Measurements from ENCODE around the gene ABCD3. TPM values are rescaled to one million over a fixed set of nuclear protein-coding genes. Genes with fewer than 3 reads are reported as not detected.

Gene ABCD3
- total RNA-seq, 3 donors from 2014 or later (not counting 1 experiment from before 2014, with no cell fraction given) = 22.3 to 29.5 (median 27.6) TPM

DNA sequence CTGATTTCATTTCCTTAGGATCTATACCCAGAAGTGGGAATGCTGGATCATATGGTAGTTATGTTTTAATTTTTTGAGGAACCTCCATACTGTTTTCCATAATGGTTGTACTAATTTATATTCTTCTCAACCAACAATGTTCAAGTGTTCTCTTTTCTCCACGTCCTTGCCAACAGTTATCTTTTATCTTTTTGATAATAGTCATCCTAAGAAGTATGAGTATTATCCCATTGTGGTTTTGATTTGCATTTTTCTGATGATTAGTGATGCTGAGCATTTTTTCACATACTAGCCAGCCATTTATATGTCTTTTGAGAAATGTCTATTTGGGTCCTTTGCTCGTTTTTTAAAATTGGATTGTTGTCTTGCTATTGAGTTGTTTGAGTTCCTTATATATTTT, 38.5 kb downstream of the ABCD3 start:
- DNase-seq (no peak), ATAC-seq (no peak)
- no peaks in the 10 kb centered on the region for H3K4me1 ChIP-seq (ENCODE audit: control insufficient read depth, insufficient read depth, low read length)
- peaks cover 4 to 6% of the 10 kb centered on the region in 2 donors for H3K9me3 Mint-ChIP-seq
- H3K27me3 Mint-ChIP-seq (ENCODE audit: low read depth in 2 of 2) = no peaks in the 10 kb centered on the region
- no peaks in the 10 kb centered on the region for H3K27me3 ChIP-seq (ENCODE audit: control insufficient read depth, insufficient read depth, low read length)
- intact Hi-C loops (cut with micrococcal nuclease) = no loop called here
- no peak overlapping the region for H3K27ac ChIP-seq (ENCODE audit: low read length)
- H3K4me3 ChIP-seq (ENCODE audit: low read length) = no peak overlapping the region
- TF ChIP-seq CTCF (IDR thresholded peaks at IDR 0.05) = no peak
- H3K36me3 Mint-ChIP-seq = peaks cover 5% of the 10 kb centered on the region
- peaks cover 5 to 7% of the 10 kb centered on the region in 2 donors for H3K4me1 Mint-ChIP-seq
- H3K27ac Mint-ChIP-seq = no peak overlapping the region
- WGBS (ENCODE audit: insufficient coverage) = no CpG with 5 or more reads among the region's 2 CpGs
- H3K9me3 ChIP-seq (ENCODE audit: control insufficient read depth, insufficient read depth, low read length) = no peaks in the 10 kb centered on the region
- peaks cover 2% of the 10 kb centered on the region for H3K36me3 ChIP-seq (ENCODE audit: control insufficient read depth, insufficient read depth, low read length)
- H3K4me3 Mint-ChIP-seq = no peak overlapping the region

DNA sequence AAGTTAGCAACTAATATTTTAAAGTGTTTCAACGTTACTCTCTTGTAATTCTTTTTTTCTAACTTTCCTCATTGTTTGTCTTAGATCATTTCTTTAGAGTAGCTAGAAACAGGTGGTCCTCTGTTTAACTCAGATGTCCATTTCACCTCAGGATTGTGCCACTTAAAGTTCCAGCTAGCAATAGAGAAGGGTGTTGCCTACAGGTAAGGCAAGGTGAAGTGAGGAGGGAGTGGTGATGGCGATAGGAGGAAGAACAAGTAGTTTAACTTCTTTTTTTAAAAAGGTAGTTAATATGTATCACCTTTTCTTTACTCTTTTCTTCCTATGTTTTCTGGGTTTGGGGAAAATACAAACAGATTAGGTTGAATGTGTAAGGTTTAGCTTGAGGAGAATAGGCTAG, 44.4 kb downstream of the ABCD3 start:
- TF ChIP-seq CTCF (IDR thresholded peaks at IDR 0.05) = no peak
- H3K4me3 ChIP-seq (ENCODE audit: low read length) = no peak overlapping the region
- DNase-seq (no peak), ATAC-seq (no peak)
- H3K27ac Mint-ChIP-seq = no peak overlapping the region
- WGBS (ENCODE audit: insufficient coverage) = 100% methylated on average over 1 of the region's 2 CpGs
- H3K27me3 Mint-ChIP-seq (ENCODE audit: low read depth in 2 of 2) = no peaks in the 10 kb centered on the region
- no peaks in the 10 kb centered on the region for H3K9me3 ChIP-seq (ENCODE audit: control insufficient read depth, insufficient read depth, low read length)
- no peaks in the 10 kb centered on the region for H3K4me1 ChIP-seq (ENCODE audit: control insufficient read depth, insufficient read depth, low read length)
- no peak overlapping the region for H3K27ac ChIP-seq (ENCODE audit: low read length)
- H3K9me3 Mint-ChIP-seq = no peaks in the 10 kb centered on the region
- peaks cover 24% of the 10 kb centered on the region for H3K36me3 Mint-ChIP-seq
- intact Hi-C loops (cut with micrococcal nuclease) = loop anchor here (1.0 kb wide), 1 partner anchor 401 kb away; no protein-coding TSS in a partner anchor
- peaks cover 8% of the 10 kb centered on the region for H3K36me3 ChIP-seq (ENCODE audit: control insufficient read depth, insufficient read depth, low read length)
- H3K27me3 ChIP-seq (ENCODE audit: control insufficient read depth, insufficient read depth, low read length) = no peaks in the 10 kb centered on the region
- no peak overlapping the region for H3K4me3 Mint-ChIP-seq
- peaks cover 5 to 6% of the 10 kb centered on the region in 2 donors for H3K4me1 Mint-ChIP-seq

GRCh38 chr1:94463056-94463764, 45.0 kb downstream of the ABCD3 start:
- no peak overlapping the region for H3K4me3 ChIP-seq (ENCODE audit: low read length)
- H3K4me3 Mint-ChIP-seq = no peak overlapping the region
- TF ChIP-seq CTCF (IDR thresholded peaks at IDR 0.05) = no peak
- no CpG with 5 or more reads among the region's 3 CpGs for WGBS (ENCODE audit: insufficient coverage)
- no peaks in the 10 kb centered on the region for H3K27me3 ChIP-seq (ENCODE audit: control insufficient read depth, insufficient read depth, low read length)
- intact Hi-C loops (cut with micrococcal nuclease) = loop anchor here (1.0 kb wide), 1 partner anchor 402 kb away; no protein-coding TSS in a partner anchor
- ATAC-seq = no peak
- peaks cover 5 to 6% of the 10 kb centered on the region in 2 donors for H3K4me1 Mint-ChIP-seq
- H3K36me3 Mint-ChIP-seq = peaks cover 24% of the 10 kb centered on the region
- no peaks in the 10 kb centered on the region for H3K27me3 Mint-ChIP-seq (ENCODE audit: low read depth in 2 of 2)
- no peak for DNase-seq
- H3K27ac ChIP-seq (ENCODE audit: low read length) = no peak overlapping the region
- no peaks in the 10 kb centered on the region for H3K9me3 ChIP-seq (ENCODE audit: control insufficient read depth, insufficient read depth, low read length)
- H3K4me1 ChIP-seq (ENCODE audit: control insufficient read depth, insufficient read depth, low read length) = no peaks in the 10 kb centered on the region
- peak overlapping the region in 1 of 2 donors; percentile 58 for H3K27ac Mint-ChIP-seq
- H3K36me3 ChIP-seq (ENCODE audit: control insufficient read depth, insufficient read depth, low read length) = peaks cover 8% of the 10 kb centered on the region
- H3K9me3 Mint-ChIP-seq = no peaks in the 10 kb centered on the region

Measured in natural killer cell (primary cell).